Lung (tissue), 12 donors: Measurements from ENCODE around the gene RHOC. TPM values are rescaled to one million over a fixed set of nuclear protein-coding genes. Genes with fewer than 3 reads are reported as not detected.

Experiments used
- ATAC-seq: fragments of 200-7000 bp; cut with Tn5 transposase; one replicate; pipeline ENCODE4 v1.9.1; 2020; ENCODE audit warnings: moderate number of reproducible peaks; ENCODE audit not compliant: insufficient read depth, low FRiP score
- DNase-seq, 3 donors: peaks; one replicate each; pipeline ENCODE4 v3.0.0-alpha.2; 2013 to 2017
- H3K27ac ChIP-seq, 2 donors: one replicate each; pipeline ENCODE4 v1.5.1; 2013; ENCODE audit warnings: mild to moderate bottlenecking in 2 of 2, moderate library complexity in 2 of 2, control low read depth in 1 of 2, inconsistent platforms in 1 of 2, low read depth in 1 of 2, low read length in 1 of 2
- H3K27me3 ChIP-seq, 3 donors: one replicate each; pipeline ENCODE4 v1.5.1; 2013; ENCODE audit warnings: low read length in 2 of 3; ENCODE audit not compliant: control insufficient read depth in 3 of 3, insufficient read depth in 3 of 3
- H3K36me3 ChIP-seq, 4 donors: one replicate each; pipeline ENCODE4 v1.5.1; 2013; ENCODE audit warnings: low read length in 4 of 4, mild to moderate bottlenecking in 1 of 4, moderate library complexity in 1 of 4; ENCODE audit not compliant: control insufficient read depth in 4 of 4, insufficient read depth in 4 of 4
- H3K4me1 ChIP-seq, 5 donors: one replicate each; pipeline ENCODE4 v1.5.1; 2013; ENCODE audit warnings: low read length in 5 of 5, mild to moderate bottlenecking in 2 of 5, moderate library complexity in 1 of 5; ENCODE audit not compliant: control insufficient read depth in 5 of 5, insufficient read depth in 5 of 5
- H3K4me3 ChIP-seq: one replicate; pipeline ENCODE4 v1.5.1; 2013; ENCODE audit warnings: mild to moderate bottlenecking, control low read depth, moderate library complexity
- H3K9ac ChIP-seq, 2 donors: one replicate each; pipeline ENCODE4 v1.5.1; 2013; ENCODE audit warnings: low read length in 2 of 2, control low read depth in 1 of 2; ENCODE audit not compliant: insufficient read depth in 1 of 2
- H3K9me3 ChIP-seq, 4 donors: one replicate each; pipeline ENCODE4 v1.5.1; 2013; ENCODE audit warnings: low read length in 3 of 4, mild to moderate bottlenecking in 1 of 4, moderate library complexity in 1 of 4; ENCODE audit not compliant: control insufficient read depth in 4 of 4, insufficient read depth in 3 of 4
- CTCF ChIP-seq: IDR thresholded peaks from 2 replicates; pipeline ENCODE4 v1.5.1; 2012; ENCODE audit warnings: mild to moderate bottlenecking; ENCODE audit errors: control extremely low read depth, extremely low read depth
- WGBS, 2 donors: extraction: QIAGEN DNeasy Blood & Tissue Kit; methylation state at CpG; one replicate each; pipeline ENCODE4 v1.1.7; 2013; 5-methylcytosine and 5-hydroxymethylcytosine counted together
- polyA plus RNA-seq, 2 donors: library from polyadenylated mRNA; stranded (reverse); fragments of 200-250 nt; gene quantifications; one replicate each; pipeline ENCODE4 v1.2.1, GENCODE V29; 2013
- total RNA-seq, 2 donors: library from RNA; depleted of rRNA in 1 of 2; stranded (reverse); fragments of >200 nt in 1 of 2; gene quantifications; one replicate each; pipeline ENCODE4 v1.2.1, GENCODE V29; 2014 to 2021
- donor health status: control.
- donor health status: control.
- donor health status: Bipolar disorder and iron deficiency.
- donor health status: healthy.
- donor health status: DM: yes; HTN: yes; CAD: no.

The RHOC gene
- total and polyA plus RNA-seq, 4 donors = 125 to 243 (median 190) TPM

GRCh38 chr1:112712701-112713128 is 5.8 kb upstream of the RHOC start:
- no peak overlapping the region for H3K9ac ChIP-seq
- ATAC-seq (no peak), DNase-seq (no peak)

GRCh38 chr1:112712191-112712590 is 5.3 kb upstream of the RHOC start:
- Histone ChIP-seq H3K9me3 (no peaks in the 10 kb centered on the region), H3K36me3 (no peaks in the 10 kb centered on the region), H3K4me3 (no peak overlapping the region), H3K4me1 (peaks cover 0 to 25% (median 5%) of the 10 kb centered on the region in 5 donors), H3K27me3 (peaks cover 0 to 15% (median 0%) of the 10 kb centered on the region in 3 donors), H3K27ac (no peak overlapping the region), H3K9ac (no peak overlapping the region)
- no peak for TF ChIP-seq CTCF
- no peak for DNase-seq
- ATAC-seq = no peak
- 85 to 94% methylated on average over 7 of the region's 7 CpGs for WGBS, 2 donors

More at GRCh38 chr1:112712701-112713128, 5.8 kb upstream of the RHOC start:
- Histone ChIP-seq H3K36me3 (no peaks in the 10 kb centered on the region), H3K9me3 (no peaks in the 10 kb centered on the region), H3K4me1 (peaks cover 0 to 21% (median 5%) of the 10 kb centered on the region in 5 donors), H3K27me3 (peaks cover 0 to 15% (median 0%) of the 10 kb centered on the region in 3 donors), H3K4me3 (no peak overlapping the region), H3K27ac (no peak overlapping the region)
- TF ChIP-seq CTCF = no peak
- 81 to 89% methylated on average over 9 of the region's 9 CpGs for WGBS, 2 donors

GRCh38 chr1:112711670-112712069 is 4.7 kb upstream of the RHOC start:
- Histone ChIP-seq H3K36me3 (no peaks in the 10 kb centered on the region), H3K9me3 (no peaks in the 10 kb centered on the region), H3K9ac (no peak overlapping the region), H3K4me3 (no peak overlapping the region), H3K4me1 (peaks cover 0 to 25% (median 5%) of the 10 kb centered on the region in 5 donors), H3K27me3 (peaks cover 0 to 15% (median 0%) of the 10 kb centered on the region in 3 donors), H3K27ac (no peak overlapping the region)
- 79 to 80% methylated on average over 11 of the region's 11 CpGs for WGBS, 2 donors
- ATAC-seq = no peak
- no peak for TF ChIP-seq CTCF
- no peak for DNase-seq

- WGBS, 2 donors = 63 to 73% methylated on average over 7 of the region's 7 CpGs
- no peak for TF ChIP-seq CTCF
- Histone ChIP-seq H3K4me1 (peaks cover 0 to 25% (median 5%) of the 10 kb centered on the region in 5 donors), H3K9me3 (no peaks in the 10 kb centered on the region), H3K36me3 (no peaks in the 10 kb centered on the region), H3K27ac (no peak overlapping the region), H3K4me3 (no peak overlapping the region), H3K9ac (no peak overlapping the region), H3K27me3 (peaks cover 0 to 15% (median 0%) of the 10 kb centered on the region in 3 donors)
- ATAC-seq (no peak), DNase-seq (no peak)
Observed at GRCh38 chr1:112711041-112711440, 4.1 kb upstream of the RHOC start.
